HL-60 (cell line): Measurements from ENCODE around the gene PDCD4.
A peak's percentile ranks its signal among the peaks of the same experiment; 100 is the strongest.

Experiments used
- DNase-seq, 2 experiments: peaks; one replicate each; pipeline ENCODE4 v3.0.0-alpha.2; 2010 to 2020; ENCODE audit warnings: low read depth in 1 of 2, low spot score in 1 of 2
- H3K27ac ChIP-seq: fragments of 250-450 bp; sonication (Bioruptor Pico); replicated peaks from 2 replicates; pipeline ENCODE4 v1.5.1; 2020; ENCODE audit warnings: mild to moderate bottlenecking, moderate library complexity
- H3K27me3 ChIP-seq: fragments of 250-450 bp; sonication (Bioruptor Pico); 2 replicates; pipeline ENCODE4 v1.5.1; 2021; ENCODE audit warnings: mild to moderate bottlenecking, moderate library complexity; ENCODE audit not compliant: insufficient read depth, poor library complexity, severe bottlenecking
- H3K4me3 ChIP-seq: replicated peaks from 2 replicates; pipeline ENCODE4 v1.5.1; 2011; ENCODE audit warnings: mild to moderate bottlenecking, control low read depth, low read length; ENCODE audit not compliant: insufficient read depth
- GABPA ChIP-seq: IDR thresholded peaks from 2 replicates; pipeline ENCODE4 v1.6.1; 2012; ENCODE audit warnings: low read depth
- POLR2AphosphoS5 ChIP-seq: IDR thresholded peaks from 2 replicates; pipeline ENCODE4 v1.6.1; 2012; ENCODE audit warnings: low read depth
- SPI1 ChIP-seq: IDR thresholded peaks from 2 replicates; pipeline ENCODE4 v1.6.1; 2012; ENCODE audit warnings: low read depth, mild to moderate bottlenecking, borderline replicate concordance
- TF ChIP-seq, protein P1 (sequence below): IDR thresholded peaks from one replicate; pipeline ENCODE4 v1.5.1; 2011; ENCODE audit warnings: low read length, control low read depth, inconsistent platforms; ENCODE audit not compliant: insufficient read depth
- TF ChIP-seq, protein P2 (sequence below): IDR thresholded peaks from 2 replicates; pipeline ENCODE4 v1.6.1; 2012; ENCODE audit warnings: low read depth; ENCODE audit not compliant: insufficient replicate concordance

PDCD4 gene

DNA sequence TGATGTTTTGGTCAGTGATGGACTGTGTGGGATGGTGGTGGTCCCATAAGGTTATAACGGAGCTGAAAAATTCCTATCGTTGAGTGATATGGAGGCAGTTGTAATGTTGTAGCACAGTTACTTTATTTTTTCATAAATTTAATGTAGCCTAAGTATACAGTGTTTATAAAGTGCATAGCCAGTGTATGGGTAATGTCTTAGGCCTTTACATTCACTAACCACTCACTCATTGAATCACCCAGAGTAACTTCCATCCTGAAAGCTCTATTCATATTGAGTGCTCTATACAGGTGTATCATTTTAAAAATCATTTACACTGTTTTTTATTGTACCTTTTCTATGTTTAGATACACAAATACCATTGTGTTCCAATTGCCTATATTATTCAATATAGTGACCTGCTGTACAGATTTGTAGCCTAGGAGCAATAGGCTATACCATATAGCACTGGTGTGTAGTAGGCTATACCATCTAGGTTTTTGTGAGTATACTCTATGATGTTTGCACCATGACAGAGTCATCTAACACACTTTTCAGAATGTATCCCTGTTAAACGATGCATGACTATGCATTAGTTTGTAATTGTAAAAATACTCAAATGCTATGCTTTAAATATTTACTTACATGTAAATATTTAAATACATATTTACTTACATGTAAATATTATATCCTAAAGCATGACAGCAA lies 21.0 kb downstream of the PDCD4 start:
- TF ChIP-seq SPI1 (no peak), GABPA (no peak), POLR2AphosphoS5 (no peak)
- TF ChIP-seq, protein P1, sequence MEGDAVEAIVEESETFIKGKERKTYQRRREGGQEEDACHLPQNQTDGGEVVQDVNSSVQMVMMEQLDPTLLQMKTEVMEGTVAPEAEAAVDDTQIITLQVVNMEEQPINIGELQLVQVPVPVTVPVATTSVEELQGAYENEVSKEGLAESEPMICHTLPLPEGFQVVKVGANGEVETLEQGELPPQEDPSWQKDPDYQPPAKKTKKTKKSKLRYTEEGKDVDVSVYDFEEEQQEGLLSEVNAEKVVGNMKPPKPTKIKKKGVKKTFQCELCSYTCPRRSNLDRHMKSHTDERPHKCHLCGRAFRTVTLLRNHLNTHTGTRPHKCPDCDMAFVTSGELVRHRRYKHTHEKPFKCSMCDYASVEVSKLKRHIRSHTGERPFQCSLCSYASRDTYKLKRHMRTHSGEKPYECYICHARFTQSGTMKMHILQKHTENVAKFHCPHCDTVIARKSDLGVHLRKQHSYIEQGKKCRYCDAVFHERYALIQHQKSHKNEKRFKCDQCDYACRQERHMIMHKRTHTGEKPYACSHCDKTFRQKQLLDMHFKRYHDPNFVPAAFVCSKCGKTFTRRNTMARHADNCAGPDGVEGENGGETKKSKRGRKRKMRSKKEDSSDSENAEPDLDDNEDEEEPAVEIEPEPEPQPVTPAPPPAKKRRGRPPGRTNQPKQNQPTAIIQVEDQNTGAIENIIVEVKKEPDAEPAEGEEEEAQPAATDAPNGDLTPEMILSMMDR, result no peak
- TF ChIP-seq, protein P2, sequence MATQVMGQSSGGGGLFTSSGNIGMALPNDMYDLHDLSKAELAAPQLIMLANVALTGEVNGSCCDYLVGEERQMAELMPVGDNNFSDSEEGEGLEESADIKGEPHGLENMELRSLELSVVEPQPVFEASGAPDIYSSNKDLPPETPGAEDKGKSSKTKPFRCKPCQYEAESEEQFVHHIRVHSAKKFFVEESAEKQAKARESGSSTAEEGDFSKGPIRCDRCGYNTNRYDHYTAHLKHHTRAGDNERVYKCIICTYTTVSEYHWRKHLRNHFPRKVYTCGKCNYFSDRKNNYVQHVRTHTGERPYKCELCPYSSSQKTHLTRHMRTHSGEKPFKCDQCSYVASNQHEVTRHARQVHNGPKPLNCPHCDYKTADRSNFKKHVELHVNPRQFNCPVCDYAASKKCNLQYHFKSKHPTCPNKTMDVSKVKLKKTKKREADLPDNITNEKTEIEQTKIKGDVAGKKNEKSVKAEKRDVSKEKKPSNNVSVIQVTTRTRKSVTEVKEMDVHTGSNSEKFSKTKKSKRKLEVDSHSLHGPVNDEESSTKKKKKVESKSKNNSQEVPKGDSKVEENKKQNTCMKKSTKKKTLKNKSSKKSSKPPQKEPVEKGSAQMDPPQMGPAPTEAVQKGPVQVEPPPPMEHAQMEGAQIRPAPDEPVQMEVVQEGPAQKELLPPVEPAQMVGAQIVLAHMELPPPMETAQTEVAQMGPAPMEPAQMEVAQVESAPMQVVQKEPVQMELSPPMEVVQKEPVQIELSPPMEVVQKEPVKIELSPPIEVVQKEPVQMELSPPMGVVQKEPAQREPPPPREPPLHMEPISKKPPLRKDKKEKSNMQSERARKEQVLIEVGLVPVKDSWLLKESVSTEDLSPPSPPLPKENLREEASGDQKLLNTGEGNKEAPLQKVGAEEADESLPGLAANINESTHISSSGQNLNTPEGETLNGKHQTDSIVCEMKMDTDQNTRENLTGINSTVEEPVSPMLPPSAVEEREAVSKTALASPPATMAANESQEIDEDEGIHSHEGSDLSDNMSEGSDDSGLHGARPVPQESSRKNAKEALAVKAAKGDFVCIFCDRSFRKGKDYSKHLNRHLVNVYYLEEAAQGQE, result no peak
- Histone ChIP-seq H3K27ac (no peak overlapping the region), H3K27me3 (no peaks in the 10 kb centered on the region)

DNA sequence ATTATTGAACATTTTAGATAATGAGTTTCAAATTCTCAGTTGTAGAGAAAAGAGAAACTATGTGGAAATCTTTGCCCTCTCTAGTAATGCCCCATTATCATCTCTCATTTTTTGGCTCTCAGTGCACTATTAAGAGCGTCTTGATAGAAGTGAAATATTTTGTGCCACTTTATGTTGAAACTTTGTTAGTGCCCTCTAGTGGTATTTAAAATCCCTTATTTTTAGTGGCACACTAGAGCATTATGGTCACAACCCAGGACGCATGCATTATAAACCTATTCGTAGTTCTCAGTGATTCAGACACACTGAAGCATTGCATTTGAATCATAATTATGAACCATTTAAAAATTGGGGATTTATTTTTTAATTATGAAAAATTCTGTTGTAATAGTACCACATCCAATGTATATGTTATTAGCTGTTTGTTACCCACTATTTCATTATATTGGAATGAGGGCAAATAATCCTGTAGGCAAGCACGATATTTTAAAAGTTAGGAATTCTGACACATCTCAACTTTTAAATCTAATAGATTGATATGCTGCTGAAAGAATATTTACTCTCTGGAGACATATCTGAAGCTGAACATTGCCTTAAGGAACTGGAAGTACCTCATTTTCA lies 21.9 kb downstream of the PDCD4 start:
- peak; percentile 19 to 65 for DNase-seq
- no peak for TF ChIP-seq GABPA
- TF ChIP-seq, protein P1, result no peak
- no peak overlapping the region for H3K4me3 ChIP-seq

More for the DNA sequence above, 21.0 kb downstream of the PDCD4 start:
- H3K4me3 ChIP-seq, result no peak overlapping the region
- no peak for DNase-seq

DNA sequence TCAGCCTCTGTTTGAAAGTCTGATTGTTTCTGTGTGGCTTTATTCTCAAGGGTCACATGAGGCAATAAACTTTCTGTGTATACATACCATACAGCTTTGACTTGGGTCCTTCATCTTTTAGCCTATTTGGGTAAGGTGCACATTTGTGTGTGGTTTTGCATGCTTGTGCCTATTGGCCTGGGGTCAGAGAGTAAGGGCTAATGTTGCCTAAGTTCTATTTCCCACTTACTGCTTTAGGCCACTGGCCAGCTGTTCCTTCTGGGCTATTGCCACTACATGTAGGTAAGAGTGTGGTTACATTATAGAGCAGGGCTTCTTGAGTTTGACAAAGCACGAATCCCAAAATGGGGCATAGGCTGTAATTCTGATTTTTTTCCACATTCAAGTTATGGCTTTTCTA lies 25.5 kb downstream of the PDCD4 start:
- Histone ChIP-seq H3K4me3 (no peak overlapping the region), H3K27me3 (no peaks in the 10 kb centered on the region), H3K27ac (no peak overlapping the region)
- TF ChIP-seq, protein P1, result no peak
- TF ChIP-seq GABPA (no peak), POLR2AphosphoS5 (no peak), SPI1 (no peak)
- TF ChIP-seq, protein P2, result no peak
- DNase-seq, result no peak

More for the DNA sequence above, 21.9 kb downstream of the PDCD4 start:
- Histone ChIP-seq H3K27ac (no peak overlapping the region), H3K27me3 (no peaks in the 10 kb centered on the region)
